MM.1S (cell line): Measurements from ENCODE around the gene ARHGAP1.

Experiments
- DNase-seq: peaks from one replicate; pipeline ENCODE4 v3.0.0-alpha.2; 2015
- H2AFZ ChIP-seq: fragments of 300-600 bp; sonication (generic); 2 replicates; pipeline ENCODE4 v1.6.0; 2016; ENCODE audit warnings: antibody characterized with exemption, low read length
- H3F3A ChIP-seq: fragments of 300-600 bp; sonication (generic); 2 replicates; pipeline ENCODE4 v1.6.1; 2016; ENCODE audit warnings: mild to moderate bottlenecking, antibody characterized with exemption, low read length, moderate library complexity, mixed read lengths; ENCODE audit not compliant: insufficient read depth
- H3K27ac ChIP-seq: fragments of 300-600 bp; sonication (generic); 2 replicates; pipeline ENCODE4 v1.5.1; 2016; ENCODE audit warnings: mild to moderate bottlenecking, low read length
- H3K27me3 ChIP-seq: fragments of 300-600 bp; sonication (generic); replicated peaks from 2 replicates; pipeline ENCODE4 v1.6.0; 2016; ENCODE audit warnings: low read length; ENCODE audit not compliant: insufficient read depth
- H3K36me3 ChIP-seq: fragments of 300-600 bp; sonication (generic); replicated peaks from 2 replicates; pipeline ENCODE4 v1.6.1; 2016; ENCODE audit warnings: mild to moderate bottlenecking, low read length, mixed read lengths; ENCODE audit not compliant: insufficient read depth
- H3K4me1 ChIP-seq: fragments of 300-600 bp; sonication (generic); 2 replicates; pipeline ENCODE4 v1.6.1; 2016; ENCODE audit warnings: low read length, mixed read lengths
- H3K4me2 ChIP-seq: fragments of 300-600 bp; sonication (generic); 2 replicates; pipeline ENCODE4 v1.6.0; 2016; ENCODE audit warnings: low read depth, low read length
- H3K4me3 ChIP-seq: fragments of 300-600 bp; sonication (generic); 2 replicates; pipeline ENCODE4 v1.5.1; 2016; ENCODE audit warnings: low read length, mixed read lengths
- H3K79me2 ChIP-seq: fragments of 300-600 bp; sonication (generic); 2 replicates; pipeline ENCODE4 v1.6.1; 2016; ENCODE audit warnings: mixed run types, low read length, mixed read lengths
- H3K9ac ChIP-seq: fragments of 300-600 bp; sonication (generic); 2 replicates; pipeline ENCODE4 v1.6.1; 2016; ENCODE audit warnings: low read length, mixed read lengths
- H3K9me2 ChIP-seq: fragments of 300-600 bp; sonication (generic); replicated peaks from 2 replicates; pipeline ENCODE4 v1.6.1; 2016; ENCODE audit warnings: mild to moderate bottlenecking, low read length, mixed read lengths; ENCODE audit not compliant: insufficient read depth
- H3K9me3 ChIP-seq: fragments of 300-600 bp; sonication (generic); replicated peaks from 2 replicates; pipeline ENCODE4 v1.6.1; 2016; ENCODE audit warnings: mild to moderate bottlenecking, low read length, mixed read lengths; ENCODE audit not compliant: insufficient read depth
- H4K20me1 ChIP-seq: fragments of 300-600 bp; sonication (generic); 2 replicates; pipeline ENCODE4 v1.6.1; 2016; ENCODE audit warnings: mild to moderate bottlenecking, low read length, moderate library complexity, mixed read lengths; ENCODE audit not compliant: insufficient read depth
- EZH2 ChIP-seq: fragments of 300-600 bp; sonication (generic); optimal IDR thresholded peaks from 2 replicates; pipeline ENCODE3; 2017; ENCODE audit warnings: low read depth, mild to moderate bottlenecking, antibody characterized with exemption, low read length, mixed read lengths
- EZH2phosphoT487 ChIP-seq: fragments of 300-600 bp; sonication (generic); IDR thresholded peaks from 2 replicates; pipeline ENCODE4 v1.6.1; 2018; ENCODE audit warnings: antibody characterized with exemption, low read length
- TF ChIP-seq, protein P1 (sequence below): fragments of 300-600 bp; sonication (generic); IDR thresholded peaks from 2 replicates; pipeline ENCODE4 v1.5.1; 2016; ENCODE audit warnings: antibody characterized with exemption, low read length, mixed read lengths

The ARHGAP1 gene

GRCh38 chr11:46635557-46636139, 64.8 kb downstream of the ARHGAP1 start:
- H3K36me3 ChIP-seq = no peaks in the 10 kb centered on the region

GRCh38 chr11:46633291-46634217, 66.9 kb downstream of the ARHGAP1 start:
- no peak overlapping the region for H3K4me2 ChIP-seq
- H3K9me2 ChIP-seq = no peaks in the 10 kb centered on the region

More at GRCh38 chr11:46635557-46636139, 64.8 kb downstream of the ARHGAP1 start:
- H3K9me3 ChIP-seq = no peaks in the 10 kb centered on the region
- H4K20me1 ChIP-seq = no peaks in the 10 kb centered on the region
- no peaks in the 10 kb centered on the region for H3K27me3 ChIP-seq
- H3K79me2 ChIP-seq = no peaks in the 10 kb centered on the region
- no peak overlapping the region for H3K9ac ChIP-seq
- H3F3A ChIP-seq = no peaks in the 10 kb centered on the region
- H3K4me1 ChIP-seq = no peaks in the 10 kb centered on the region
- H3K4me3 ChIP-seq = no peak overlapping the region
- H3K27ac ChIP-seq = no peak overlapping the region
- TF ChIP-seq, protein P1, sequence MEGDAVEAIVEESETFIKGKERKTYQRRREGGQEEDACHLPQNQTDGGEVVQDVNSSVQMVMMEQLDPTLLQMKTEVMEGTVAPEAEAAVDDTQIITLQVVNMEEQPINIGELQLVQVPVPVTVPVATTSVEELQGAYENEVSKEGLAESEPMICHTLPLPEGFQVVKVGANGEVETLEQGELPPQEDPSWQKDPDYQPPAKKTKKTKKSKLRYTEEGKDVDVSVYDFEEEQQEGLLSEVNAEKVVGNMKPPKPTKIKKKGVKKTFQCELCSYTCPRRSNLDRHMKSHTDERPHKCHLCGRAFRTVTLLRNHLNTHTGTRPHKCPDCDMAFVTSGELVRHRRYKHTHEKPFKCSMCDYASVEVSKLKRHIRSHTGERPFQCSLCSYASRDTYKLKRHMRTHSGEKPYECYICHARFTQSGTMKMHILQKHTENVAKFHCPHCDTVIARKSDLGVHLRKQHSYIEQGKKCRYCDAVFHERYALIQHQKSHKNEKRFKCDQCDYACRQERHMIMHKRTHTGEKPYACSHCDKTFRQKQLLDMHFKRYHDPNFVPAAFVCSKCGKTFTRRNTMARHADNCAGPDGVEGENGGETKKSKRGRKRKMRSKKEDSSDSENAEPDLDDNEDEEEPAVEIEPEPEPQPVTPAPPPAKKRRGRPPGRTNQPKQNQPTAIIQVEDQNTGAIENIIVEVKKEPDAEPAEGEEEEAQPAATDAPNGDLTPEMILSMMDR = no peak
- TF ChIP-seq EZH2 = no peak
- no peak for TF ChIP-seq EZH2phosphoT487
- no peaks in the 10 kb centered on the region for H3K9me2 ChIP-seq
- no peak for DNase-seq
- no peak overlapping the region for H2AFZ ChIP-seq
- H3K4me2 ChIP-seq = no peak overlapping the region

DNA sequence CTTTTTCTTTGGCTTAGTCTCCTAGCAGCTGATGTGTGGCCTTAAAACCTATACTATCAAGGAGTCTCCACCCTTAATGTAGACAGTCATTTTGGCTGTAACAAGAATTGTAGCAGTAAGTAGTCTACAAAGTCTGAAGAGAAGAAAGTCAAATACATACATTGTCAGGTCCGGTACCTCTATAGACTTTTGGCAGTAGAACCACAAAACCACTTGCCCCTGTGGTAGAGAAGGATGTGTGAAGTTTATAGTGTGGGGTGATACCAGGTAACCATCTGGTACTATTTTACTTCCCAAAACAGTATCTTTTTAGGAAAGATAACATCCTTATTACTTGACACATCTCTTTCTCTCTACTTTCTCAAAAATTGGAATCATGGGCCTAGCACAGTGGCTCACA, 67.9 kb downstream of the ARHGAP1 start:
- Histone ChIP-seq H3K4me1 (no peaks in the 10 kb centered on the region), H3K9me3 (no peaks in the 10 kb centered on the region), H3K79me2 (peaks cover 6% of the 10 kb centered on the region; the same call in 1 of the 2 replicates), H4K20me1 (no peaks in the 10 kb centered on the region), H3K4me2 (no peak overlapping the region), H3K9ac (no peak overlapping the region), H3K4me3 (no peak overlapping the region), H3K9me2 (no peaks in the 10 kb centered on the region), H3K27me3 (no peaks in the 10 kb centered on the region), H3K36me3 (no peaks in the 10 kb centered on the region; the same call in 1 of the 2 replicates), H2AFZ (no peak overlapping the region), H3F3A (no peaks in the 10 kb centered on the region), H3K27ac (no peak overlapping the region)
- no peak for DNase-seq
- TF ChIP-seq, protein P1 = no peak
- no peak for TF ChIP-seq EZH2
- TF ChIP-seq EZH2phosphoT487 = no peak

More at GRCh38 chr11:46633291-46634217, 66.9 kb downstream of the ARHGAP1 start:
- no peaks in the 10 kb centered on the region for H3K9me3 ChIP-seq
- TF ChIP-seq EZH2 = no peak
- TF ChIP-seq, protein P1 = no peak
- TF ChIP-seq EZH2phosphoT487 = no peak
- H3K36me3 ChIP-seq = no peaks in the 10 kb centered on the region; the same call in 1 of the 2 replicates
- no peak for DNase-seq
- no peak overlapping the region for H3K27ac ChIP-seq
- H3K4me3 ChIP-seq = no peak overlapping the region
- no peaks in the 10 kb centered on the region for H3K27me3 ChIP-seq
- H3K79me2 ChIP-seq = peaks cover 6% of the 10 kb centered on the region; the same call in 1 of the 2 replicates
- no peaks in the 10 kb centered on the region for H3F3A ChIP-seq
- no peaks in the 10 kb centered on the region for H3K4me1 ChIP-seq
- no peaks in the 10 kb centered on the region for H4K20me1 ChIP-seq
- H3K9ac ChIP-seq = no peak overlapping the region
- H2AFZ ChIP-seq = no peak overlapping the region
